ENCODE data around the gene NR1D1.
A peak's percentile ranks its signal among the peaks of the same experiment; 100 is the strongest.
"Not testable (repeated sequence)": the region's sequence is repeated elsewhere in the genome, so short reads cannot be mapped to it uniquely, and the experiment has no call there.

NR1D1 gene

DNA sequence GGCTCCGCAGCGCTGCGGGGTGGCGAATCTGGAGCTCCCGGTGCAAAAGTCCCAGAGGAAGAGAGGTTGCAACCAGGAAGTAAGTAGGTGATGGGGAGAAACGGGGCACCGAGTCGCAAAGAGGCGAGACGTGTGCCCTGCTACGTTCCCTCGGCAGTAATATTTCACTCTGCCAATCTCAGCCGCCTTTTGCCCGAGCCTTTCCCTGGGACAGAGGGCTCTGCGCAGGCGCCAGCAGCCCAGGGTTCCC, at the start of gene NR1D1:
Gene NR1D1 (minus strand): TSS at position 171 of the 250 bp plus-strand sequence. CDS start 495 bp downstream, outside the sequence.
- no peak for DNase-seq (ENCODE audit: low read depth in 4 of 4, low spot score in 1 of 4)

DNA sequence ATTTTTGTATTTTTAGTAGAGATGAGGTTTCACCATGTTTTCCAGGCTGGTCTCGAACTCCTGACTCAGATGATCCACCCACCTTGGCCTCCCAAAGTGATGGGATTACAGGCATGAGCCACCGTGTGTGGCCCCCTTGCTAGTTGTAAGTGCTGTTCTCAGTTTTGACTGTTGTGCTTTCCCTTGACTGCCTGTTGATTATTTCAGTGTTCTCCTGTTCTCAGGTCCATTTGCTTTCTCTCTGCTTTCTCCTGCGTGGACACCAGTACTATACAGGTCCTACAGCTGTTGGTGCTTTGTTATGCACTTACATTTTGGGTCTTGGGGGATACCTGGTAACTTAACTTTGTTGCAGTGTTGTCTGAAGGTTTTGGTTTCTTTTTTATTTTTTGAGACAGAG, 48.1 kb upstream of the NR1D1 start:
- DNase-seq (ENCODE audit: low read depth in 4 of 4, low spot score in 1 of 4), result no peak

DNA sequence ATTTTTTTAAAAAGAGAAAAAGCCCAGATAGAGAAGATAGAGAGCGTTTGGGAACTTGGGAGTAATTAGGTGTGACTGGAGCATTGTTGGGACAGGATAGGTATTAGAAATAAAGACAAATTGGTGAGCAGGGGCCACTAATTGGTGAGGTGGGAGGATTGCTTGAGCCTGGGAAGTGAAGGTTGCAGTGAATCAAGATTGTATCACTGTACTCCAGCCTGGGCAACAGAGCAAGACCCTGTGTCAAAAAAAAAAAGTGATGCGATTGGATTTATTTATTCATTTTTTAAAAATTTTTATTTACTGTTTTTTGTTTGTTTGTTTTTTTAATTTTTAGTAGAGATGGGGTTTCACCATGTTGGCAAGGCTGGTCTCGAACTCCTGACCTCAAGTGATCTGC, 45.1 kb upstream of the NR1D1 start:
- DNase-seq (ENCODE audit: low read depth in 4 of 4, low spot score in 1 of 4), result no peak

DNA sequence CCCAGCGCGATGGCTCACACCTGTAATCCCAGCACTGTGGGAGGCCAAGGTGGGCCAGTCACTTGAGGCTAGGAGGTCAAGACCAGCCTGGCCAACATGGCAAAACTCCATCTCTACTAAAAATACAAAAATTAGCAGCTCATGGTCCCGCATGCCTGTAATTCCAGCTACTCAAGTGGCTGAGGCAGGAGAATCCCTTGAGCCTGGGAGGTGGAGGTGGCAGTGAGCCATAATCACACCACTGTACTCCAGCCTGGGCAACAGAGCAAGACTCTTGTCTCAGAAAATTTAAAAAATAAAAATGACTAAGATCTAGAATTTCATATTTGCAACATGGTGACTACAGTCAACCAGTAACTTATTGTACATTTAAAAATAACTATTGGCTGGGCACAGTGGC, 42.8 kb upstream of the NR1D1 start:
- DNase-seq (ENCODE audit: low read depth in 4 of 4, low spot score in 1 of 4), result not testable (repeated sequence)

DNA sequence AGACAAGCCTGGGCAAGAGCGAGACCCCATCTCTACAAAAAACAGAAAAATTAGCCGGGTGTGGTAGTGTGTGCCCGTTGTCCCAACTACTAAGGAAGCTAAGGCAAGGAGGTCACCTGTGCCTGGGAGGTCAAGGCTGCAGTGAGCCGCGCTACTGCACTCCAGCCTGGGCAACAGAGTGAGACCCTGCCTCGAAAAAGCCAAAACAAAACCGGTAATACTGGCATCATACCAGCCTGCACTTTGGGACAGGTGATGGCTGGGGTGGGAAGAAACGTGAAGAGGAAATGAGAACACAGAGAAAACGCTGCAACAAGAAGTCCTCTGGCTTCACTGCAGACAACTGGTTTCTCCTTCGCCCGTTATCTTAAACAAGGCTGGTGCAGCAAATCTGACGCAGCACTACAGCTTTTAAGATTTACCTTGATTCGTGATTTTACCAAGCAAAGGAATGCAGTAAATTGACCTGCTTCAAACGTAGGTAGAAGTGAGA, 39.2 kb upstream of the NR1D1 start:
- no peak for DNase-seq (ENCODE audit: low read depth in 4 of 4, low spot score in 1 of 4)

DNA sequence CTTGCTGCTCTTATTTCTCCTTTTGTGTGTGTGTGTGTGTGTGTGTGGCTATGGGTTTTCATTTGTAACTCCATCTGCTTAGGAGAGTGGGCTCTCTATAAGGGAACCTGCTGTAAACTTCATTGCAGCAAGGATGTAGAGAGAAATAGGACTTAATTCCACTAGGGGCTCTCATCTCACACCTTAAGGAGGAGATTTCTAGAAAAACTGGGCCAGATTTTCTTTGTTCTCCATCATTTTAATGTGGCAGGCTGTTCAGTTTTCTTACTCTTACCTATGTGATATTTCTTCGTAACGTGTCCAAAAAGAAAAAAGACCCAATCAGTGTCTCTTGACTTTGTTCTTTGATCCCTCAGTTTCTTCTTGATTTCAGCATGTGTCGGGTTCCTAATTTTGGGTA, 35.4 kb upstream of the NR1D1 start:
- no peak for DNase-seq (ENCODE audit: low read depth in 4 of 4, low spot score in 1 of 4)

DNA sequence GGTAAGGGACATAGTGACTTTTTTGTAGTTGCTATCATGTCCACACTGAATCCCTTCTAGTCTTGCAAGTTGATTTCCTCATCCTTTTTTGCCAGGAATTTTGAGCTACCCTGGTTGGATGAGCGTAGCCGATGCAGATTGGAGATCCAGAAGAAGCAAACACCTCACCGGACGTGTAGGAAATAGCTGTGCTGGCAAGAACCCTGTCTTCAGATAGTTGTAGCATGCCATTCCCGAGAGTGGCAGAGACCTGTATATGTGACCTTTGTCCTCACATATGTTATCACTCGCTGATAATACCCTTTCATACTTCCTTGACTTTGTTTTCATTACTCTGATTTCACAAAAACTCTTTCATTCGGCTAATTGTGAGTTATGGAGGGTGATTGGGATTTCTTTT, 33.8 kb upstream of the NR1D1 start:
- no peak for DNase-seq (ENCODE audit: low read depth in 4 of 4, low spot score in 1 of 4)

DNA sequence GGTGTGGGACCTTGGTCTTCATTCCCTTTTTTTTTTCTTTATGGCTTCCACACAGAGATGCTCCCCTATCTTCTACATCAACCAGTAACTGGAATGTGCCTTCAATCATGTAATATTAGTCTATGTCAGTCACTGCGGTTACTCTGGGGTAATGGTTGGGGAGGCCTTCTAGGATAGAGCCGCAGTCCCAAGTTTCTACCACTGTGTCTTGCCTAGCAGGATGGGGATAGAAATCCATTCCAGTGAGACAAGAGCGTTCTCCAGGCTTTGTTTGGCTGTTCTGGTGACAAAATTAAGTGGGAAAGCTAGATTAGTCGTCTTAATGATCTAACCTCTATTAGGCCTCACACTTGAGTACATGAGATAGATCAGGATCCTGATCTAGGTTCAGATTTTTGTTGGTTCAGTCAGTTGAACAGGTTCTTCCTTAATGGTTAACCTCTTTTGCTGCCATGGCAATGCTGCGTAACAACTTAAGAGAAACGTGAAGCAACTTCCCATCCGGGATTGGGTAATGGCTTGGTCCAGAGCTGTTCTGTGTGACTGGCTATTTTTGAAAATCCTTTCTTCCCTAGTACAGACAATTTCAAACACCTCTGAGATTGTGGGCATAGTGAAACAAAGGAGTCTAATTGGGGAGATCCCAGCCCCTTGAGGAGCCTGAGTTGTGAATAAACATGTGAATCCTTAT, 30.1 kb upstream of the NR1D1 start:
- DNase-seq (ENCODE audit: low read depth in 4 of 4, low spot score in 1 of 4), result no peak

DNA sequence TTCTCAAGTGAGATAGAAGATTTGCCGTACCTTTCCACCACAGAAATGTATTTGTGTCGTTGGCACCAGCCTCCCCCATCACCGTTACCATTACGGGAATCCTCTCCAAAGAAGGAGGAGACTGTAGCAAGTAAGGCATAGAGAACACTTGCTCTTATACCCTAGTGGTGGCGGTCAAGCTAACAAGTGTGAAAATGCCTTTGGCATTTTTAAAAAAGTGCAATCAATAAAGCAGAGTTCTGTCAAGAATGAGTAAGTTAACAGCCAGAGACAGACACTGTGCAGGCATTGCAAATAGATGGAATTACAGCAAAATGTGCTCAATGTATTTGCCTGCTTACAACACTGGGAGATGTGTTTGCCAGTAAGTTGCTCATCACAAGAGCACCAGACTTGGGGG, 29.1 kb upstream of the NR1D1 start:
- no peak for DNase-seq (ENCODE audit: low read depth in 4 of 4, low spot score in 1 of 4)

DNA sequence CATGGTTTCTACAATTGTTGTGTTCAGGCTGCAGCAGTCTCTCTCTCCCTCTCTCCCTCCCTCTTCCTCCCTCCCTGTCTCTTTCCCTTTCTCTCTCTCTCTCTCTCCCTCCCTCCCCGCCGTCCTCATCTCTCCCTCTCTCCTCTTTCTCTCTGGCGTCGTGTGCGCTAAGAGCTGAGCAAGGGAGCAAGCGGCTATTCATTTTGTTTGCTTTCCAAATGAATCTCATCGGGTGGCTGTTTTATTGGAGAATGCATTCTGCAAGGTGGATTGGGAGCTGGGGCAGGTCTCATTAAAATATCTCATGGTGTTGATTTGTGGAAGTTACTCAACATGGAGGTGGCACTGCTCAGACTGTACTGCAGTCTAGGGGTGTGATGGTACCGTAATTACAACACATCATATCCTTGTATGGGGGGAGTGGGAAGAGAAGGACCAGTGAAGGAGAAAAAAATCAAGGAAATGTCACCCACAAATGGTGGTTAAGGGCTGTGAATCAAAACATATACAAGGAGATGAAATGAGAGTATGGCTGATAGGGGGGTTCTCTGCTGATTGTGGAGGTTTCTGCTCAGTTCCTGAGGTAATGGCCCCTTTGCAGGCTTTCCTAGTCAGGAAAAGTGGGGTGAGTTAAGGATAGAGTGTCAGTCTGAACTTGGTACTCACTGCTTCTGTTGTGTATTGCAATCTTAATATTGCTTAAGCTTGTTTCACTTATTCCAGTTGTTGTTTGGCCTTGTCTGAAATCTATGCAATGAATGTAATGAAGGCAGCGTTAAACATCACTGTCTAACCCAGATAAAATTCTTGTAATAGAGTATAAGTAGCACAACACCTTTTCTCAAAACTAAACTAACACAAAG, 24.1 kb upstream of the NR1D1 start:
- no peak for DNase-seq (ENCODE audit: low read depth in 4 of 4, low spot score in 1 of 4)

DNA sequence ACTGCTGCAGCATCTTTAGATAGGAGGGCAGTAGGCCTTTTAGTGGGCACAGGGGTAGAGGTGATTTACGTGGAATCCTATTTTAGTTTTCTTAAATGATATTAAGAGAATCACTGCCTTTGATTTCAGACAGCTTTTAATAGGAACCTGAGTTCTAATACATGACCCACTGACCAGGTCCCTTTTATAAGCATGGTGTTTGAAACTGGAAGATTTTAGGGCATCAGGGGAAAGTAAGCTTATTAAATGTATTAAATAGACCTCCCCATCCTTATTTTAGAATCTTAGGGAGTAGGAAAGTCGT, 23.4 kb upstream of the NR1D1 start:
- DNase-seq (ENCODE audit: low read depth in 4 of 4, low spot score in 1 of 4), result no peak

DNA sequence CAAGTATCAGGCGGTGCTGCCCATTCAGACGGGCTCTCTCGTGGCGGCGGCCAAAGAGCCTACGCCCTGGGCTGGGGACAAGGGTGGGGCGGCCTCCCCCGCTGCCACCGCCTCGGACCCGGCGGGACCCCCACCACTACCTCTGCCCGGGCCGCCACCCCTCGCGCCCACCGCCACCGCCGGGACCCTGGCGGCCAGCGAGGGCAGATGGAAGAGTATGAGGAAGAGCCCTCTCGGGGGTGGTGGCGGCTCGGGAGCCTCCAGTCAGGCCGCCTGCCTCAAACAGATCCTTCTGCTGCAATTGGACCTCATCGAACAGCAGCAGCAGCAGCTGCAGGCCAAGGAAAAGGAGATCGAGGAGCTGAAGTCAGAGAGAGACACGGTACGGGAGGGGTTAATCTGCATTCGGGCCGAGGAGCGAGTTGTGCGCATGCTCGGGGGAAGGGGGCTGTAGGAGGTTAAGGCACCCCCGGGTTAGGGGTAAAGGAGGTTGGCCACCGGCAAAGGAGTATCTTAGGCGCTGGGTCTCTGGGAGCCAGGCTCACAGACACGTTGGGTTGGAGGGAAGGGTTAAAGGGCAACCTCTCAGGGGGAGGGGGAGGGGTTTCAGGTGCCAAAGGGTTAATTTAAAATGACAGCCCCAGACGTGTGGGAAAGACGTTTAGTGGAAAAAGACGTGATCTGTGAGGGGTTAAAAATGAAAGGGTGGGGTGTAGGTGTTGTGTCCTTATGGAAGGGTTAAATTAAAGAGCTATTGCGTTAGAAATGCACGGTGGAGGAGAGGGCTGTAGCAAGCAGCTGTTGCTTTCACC, 22.8 kb upstream of the NR1D1 start:
- peak in 1 of 4 experiments; percentile 39 for DNase-seq (ENCODE audit: low read depth in 4 of 4, low spot score in 1 of 4)

DNA sequence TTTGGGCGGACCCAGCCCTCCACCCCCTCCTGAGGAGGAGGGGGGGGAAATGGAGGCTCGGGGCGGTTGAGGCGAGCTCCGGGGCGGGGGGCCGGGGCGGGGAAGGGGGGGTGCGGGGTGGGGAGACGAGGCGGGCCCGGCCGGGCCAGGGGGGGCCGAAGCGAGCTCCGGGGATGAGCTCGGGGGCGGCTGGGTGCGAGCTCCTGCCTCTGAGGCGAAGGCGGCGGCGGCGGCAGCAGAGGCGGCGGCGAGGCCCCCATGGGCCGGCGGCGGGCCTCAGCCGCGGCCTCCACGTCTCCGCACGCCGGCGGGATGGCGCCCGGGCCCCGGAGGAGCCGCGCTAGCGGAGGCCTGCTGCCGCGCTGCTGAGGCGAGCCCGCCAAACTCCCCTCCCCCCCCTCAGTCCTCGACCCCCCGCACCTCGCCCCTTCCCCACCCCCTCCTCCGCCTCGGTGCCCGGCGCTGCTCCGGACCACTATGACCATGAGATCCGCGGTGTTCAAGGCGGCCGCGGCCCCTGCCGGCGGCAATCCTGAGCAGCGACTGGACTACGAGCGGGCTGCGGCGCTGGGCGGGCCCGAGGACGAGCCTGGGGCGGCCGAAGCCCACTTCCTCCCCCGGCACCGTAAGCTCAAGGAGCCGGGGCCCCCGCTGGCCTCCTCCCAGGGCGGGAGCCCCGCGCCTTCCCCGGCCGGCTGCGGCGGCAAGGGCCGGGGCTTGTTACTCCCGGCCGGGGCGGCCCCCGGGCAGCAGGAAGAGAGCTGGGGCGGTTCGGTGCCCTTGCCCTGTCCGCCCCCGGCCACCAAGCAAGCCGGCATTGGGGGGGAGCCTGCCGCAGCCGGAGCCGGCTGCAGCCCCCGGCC, 22.0 kb upstream of the NR1D1 start:
- DNase-seq (ENCODE audit: low read depth in 4 of 4, low spot score in 1 of 4), result no peak

DNA sequence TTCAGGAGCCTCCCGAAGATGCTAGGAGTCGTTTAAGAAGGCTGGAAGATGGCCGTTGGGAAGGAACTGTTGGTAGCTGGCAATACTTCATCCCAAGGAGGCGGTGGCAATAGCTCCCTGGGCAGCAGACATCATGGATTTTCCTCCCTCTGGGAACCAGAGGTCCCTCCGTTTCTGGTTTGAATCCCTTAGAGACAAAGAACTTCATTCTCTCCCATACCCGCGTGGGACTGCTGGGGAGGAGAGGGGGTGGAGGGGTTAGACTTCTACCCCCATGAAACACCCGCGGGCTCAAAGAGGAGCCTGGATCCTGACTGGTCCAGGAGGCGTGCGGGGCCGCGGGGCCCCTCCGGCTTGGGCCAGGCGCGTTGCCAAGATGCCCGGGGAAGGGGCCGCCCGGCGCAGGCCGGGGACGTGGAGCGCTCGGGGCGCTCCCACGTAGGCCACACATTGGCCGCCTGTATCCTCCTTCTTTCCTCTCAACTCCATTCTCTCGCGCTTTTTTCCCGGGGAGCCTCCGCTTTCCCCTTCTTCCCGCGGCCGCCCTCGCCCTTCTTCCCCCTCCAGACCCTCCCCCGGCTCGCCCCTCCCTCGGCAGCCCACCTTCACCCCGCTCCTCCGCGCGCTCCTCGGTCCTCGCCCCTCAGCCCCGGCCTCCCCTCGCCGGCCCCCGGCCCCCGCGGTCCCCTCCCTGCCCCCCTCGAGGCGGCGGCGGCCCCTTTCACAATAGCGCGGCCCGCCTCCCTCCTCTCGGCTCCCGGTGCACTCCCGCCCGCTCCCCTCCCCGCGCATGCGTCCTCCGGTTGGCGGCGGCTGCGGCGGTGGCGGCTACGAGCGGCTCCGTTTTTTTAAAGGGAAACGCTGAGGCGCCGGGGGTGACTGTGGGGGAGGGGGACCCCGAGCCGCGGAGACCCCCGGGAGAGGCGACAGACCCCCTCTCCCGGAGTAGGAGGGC, 21.1 kb upstream of the NR1D1 start, which contains the start of gene MSL1:
Gene MSL1 (plus strand): TSS at position 791 of the 955 bp plus-strand sequence. CDS start 642 bp downstream, outside the sequence.
- peak; percentile 66 to 80 (median 77) for DNase-seq (ENCODE audit: low read depth in 4 of 4, low spot score in 1 of 4)

DNA sequence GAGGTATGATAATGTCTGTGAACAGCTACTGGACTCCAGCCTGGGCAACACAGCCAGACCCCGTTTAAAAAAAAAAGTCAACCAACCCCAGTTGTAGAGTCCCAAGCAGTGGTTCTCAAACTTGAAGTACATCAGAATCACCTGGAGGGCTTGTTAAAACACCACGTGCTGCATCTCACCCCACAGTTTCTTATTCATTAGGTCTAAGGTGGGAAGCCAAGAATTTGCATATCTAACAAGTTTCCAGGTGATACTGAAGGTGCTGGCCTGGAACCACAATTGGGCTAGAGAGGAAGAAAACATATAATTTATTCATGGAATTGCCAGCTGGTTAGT, 14.7 kb upstream of the NR1D1 start:
- DNase-seq (ENCODE audit: low read depth in 4 of 4, low spot score in 1 of 4), result no peak

DNA sequence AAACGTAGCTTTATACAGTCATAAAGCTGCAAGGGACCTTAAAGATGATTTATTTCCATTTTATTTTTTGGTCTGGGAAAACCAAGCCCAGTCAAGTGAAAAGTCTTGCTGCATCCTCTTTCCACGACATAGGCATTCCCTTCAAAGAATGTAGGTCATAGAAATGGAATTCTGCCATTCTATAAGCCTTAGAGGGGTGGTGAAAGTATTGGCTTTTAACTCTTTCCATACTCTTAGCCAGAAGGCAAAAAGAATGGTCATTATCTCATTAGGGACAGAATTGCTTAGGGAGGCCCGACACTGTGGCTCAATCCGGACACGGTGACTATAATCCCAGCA, 13.5 kb upstream of the NR1D1 start:
- DNase-seq (ENCODE audit: low read depth in 4 of 4, low spot score in 1 of 4), result no peak

DNA sequence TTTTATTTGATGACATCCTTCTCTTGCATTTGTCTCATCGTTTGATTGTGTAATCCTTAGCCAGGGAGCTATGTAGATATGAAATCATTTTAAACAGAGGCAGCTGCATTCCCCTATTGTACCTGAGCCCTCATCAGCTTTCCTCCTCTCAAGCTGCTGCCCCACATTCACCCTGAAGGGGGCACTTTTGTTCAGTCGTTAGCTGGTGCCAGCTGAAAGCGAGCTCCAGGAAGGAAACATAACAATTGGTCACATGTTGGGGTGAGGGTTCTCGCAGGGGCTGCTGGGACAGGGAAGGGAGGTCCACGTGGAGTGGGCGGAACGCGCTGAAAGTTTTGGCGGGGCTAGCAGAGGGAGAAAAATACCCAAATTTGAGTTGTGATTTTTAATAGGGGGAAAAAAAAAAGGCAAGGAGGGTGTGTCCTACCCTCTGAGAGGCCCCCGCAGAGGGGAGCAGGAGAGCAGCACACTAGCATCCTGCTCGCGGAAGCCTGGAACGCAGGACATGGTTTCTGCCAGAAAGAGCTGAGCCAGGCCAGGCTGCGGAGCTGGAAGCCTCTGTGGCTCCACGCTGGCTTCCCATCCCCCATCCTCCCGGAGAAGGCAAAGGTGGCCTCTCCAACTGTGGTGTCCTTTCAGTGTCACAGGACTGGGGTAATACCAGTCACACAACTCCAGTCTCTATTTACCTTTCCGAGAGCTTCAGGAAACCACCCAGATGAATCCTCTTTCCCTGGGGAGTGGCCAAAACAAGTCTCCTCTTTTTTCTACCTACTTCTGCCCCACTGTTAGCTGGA, 12.9 kb upstream of the NR1D1 start:
- peak; percentile 71 to 90 (median 79) for DNase-seq (ENCODE audit: low read depth in 4 of 4, low spot score in 1 of 4)

DNA sequence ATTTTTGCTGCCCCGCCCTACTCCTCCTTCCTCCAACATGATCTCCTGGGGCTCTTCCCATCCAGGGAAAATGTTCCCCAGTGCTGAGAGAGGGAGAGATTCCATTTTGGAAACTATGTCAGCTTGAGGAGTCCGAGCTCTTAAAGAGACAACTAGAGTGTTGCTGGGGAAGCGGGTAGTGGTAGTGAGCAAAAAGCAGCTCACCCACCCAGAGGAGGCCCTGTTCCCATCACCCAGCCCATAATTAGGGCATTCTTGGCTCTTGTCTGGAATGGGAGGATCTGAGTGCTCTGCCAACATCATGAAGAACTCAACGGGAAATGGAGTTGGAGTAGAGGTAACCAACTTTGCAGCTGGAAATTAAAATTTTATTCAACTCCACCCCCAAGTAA, 12.3 kb upstream of the NR1D1 start:
- DNase-seq (ENCODE audit: low read depth in 4 of 4, low spot score in 1 of 4), result no peak

DNA sequence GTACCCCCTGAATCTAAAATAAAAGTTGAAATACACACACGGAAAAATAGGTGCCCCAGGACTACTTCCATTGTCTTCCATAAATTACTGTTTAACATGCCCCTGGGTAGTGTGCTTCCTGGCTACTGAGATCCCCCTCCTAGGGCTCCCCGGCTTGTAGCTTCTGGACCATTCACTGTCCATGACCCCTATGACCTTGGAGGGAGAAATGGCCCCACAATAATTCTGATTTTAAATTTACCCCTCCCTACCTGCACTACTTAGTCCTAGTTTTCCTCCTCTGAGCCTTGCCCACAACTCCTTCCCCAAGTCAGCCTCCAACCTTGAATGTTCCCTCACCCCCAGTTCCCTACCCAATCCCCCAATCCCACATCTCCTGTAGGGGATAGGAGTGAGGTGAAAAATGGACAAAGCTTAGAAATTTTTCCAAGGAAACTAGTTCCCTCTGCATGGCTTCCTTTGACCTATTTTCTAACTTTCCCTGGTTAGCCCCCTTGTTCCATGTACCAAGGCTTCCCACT, 11.9 kb upstream of the NR1D1 start:
- no peak for DNase-seq (ENCODE audit: low read depth in 4 of 4, low spot score in 1 of 4)

Data from stimulated activated CD4-positive, alpha-beta T cell treated with anti-CD3 and anti-CD28 coated beads, Interleukin-1b, Interleukin-23, amount 100 ng/mL, for 24 hours (primary cell).